Measurements from ENCODE around the gene DUOX2.
A peak's percentile ranks its signal among the peaks of the same experiment; 100 is the strongest.
"Not testable (repeated sequence)": the region's sequence is repeated elsewhere in the genome, so short reads cannot be mapped to it uniquely, and the experiment has no call there.

The DUOX2 gene

DNA sequence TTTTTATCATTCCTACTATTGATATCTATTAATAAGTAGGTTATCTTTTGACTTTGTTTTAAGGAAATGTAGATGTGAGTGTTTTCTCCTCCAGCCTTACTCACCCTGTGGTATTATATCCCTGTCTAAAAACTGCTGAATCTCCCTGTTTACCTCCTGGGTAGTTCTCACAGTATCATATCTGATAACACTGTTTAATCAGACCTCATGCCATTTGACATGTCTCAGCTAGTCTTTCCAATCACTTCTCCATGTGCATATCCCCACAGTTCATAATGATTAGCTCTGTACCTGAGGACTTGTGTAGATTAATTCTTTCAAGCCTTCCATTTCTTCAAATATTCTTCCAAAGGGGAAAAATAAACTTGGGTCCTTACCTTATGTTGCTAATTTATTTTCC is 30.7 kb downstream of the DUOX2 start:
- TF ChIP-seq, protein P1, sequence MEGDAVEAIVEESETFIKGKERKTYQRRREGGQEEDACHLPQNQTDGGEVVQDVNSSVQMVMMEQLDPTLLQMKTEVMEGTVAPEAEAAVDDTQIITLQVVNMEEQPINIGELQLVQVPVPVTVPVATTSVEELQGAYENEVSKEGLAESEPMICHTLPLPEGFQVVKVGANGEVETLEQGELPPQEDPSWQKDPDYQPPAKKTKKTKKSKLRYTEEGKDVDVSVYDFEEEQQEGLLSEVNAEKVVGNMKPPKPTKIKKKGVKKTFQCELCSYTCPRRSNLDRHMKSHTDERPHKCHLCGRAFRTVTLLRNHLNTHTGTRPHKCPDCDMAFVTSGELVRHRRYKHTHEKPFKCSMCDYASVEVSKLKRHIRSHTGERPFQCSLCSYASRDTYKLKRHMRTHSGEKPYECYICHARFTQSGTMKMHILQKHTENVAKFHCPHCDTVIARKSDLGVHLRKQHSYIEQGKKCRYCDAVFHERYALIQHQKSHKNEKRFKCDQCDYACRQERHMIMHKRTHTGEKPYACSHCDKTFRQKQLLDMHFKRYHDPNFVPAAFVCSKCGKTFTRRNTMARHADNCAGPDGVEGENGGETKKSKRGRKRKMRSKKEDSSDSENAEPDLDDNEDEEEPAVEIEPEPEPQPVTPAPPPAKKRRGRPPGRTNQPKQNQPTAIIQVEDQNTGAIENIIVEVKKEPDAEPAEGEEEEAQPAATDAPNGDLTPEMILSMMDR (conservative IDR thresholded peaks at IDR 0.05): no peak

DNA sequence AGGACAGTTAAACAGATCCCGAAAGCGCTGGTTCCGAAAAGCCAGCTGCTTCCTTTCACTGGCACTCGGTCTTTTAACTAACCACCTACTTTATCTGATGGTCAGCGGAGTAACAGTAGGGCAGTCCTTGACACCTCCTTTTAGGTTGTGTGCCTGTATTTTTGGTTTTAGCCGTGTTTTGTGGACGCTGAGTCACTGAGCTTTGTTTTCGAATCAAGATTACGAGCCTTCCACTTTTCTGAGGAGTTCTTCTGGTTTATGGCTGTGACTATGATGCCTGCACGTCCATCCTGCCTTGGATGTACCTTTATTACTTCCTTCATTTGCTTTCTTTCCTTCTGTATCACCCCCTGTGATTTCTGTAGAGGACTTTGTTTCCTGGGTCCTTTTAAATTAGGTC is 31.6 kb downstream of the DUOX2 start:
- peak overlapping the region; percentile 85 for H3K27ac ChIP-seq

More for the DNA sequence above, 30.7 kb downstream of the DUOX2 start:
- H3K27ac ChIP-seq: peak overlapping the region; percentile 85

DNA sequence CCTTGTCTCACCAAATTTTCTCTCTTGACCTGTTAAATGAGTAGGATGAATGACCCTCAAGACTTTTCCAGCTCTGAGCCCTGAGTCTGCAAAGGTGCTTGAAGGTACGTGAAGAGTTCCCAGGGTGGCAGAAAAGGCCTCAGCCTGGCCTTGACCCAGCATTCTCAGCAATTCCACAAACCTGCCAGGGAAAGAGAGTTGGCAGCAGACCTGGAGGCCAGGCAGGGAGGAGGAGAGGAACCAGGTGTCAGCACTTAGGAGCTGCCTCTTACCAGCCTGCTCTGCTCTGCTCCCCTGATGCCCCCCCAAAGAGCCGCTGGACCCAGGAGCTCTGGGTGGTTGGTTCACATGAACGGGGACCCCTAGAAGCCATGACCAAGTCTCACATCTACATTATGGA is 33.4 kb downstream of the DUOX2 start:
- not testable (repeated sequence) for H3K27ac ChIP-seq

DNA sequence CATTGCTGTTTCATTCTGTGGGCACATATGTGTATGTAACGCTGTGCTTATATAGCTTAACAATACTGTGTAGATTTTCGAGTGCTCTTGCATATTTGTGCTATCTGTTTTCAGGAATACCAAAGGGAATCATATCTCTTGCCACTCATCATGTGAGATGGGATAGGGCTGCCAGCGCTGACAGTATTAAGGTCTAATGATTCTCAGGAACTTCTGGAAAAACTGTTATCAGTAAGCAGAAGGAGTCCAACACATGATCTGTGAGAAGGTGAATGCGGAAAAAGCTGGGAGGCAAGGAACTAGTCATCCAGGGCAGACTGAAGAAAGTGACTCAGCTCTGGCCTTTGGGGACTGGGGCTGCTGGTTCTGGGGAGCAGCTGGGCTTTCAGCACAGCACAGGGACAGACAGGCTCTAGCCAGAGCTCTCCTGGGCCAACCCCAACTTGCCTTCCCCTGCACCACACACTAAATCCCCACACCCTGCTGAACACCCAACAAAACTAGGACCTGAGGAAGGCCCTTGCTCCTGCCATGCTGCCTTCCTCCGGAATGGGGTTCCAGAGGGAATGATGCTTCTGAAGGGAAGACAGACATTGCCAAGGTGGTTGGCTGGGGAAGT is 34.2 kb downstream of the DUOX2 start:
- not testable (repeated sequence) for H3K27ac ChIP-seq

DNA sequence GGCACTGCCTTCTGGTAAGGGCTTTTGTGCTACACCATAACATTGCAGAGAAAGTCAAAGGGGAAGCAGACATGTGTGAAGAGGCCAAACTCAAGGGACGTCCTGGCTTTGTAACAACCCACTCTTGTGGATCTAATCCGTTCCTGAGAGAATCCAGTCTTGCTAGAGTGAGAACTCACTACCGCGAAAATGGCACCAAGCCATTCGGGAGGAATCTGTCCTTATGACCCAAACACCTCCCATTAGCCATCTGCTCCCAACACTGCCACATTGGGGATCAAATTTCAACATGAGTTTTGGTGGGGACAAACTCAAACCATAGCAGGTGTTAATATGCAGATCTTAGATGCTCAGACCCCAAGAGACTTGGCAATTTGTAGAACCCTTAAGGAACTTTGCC is 34.8 kb downstream of the DUOX2 start:
- not testable (repeated sequence) for H3K27ac ChIP-seq

DNA sequence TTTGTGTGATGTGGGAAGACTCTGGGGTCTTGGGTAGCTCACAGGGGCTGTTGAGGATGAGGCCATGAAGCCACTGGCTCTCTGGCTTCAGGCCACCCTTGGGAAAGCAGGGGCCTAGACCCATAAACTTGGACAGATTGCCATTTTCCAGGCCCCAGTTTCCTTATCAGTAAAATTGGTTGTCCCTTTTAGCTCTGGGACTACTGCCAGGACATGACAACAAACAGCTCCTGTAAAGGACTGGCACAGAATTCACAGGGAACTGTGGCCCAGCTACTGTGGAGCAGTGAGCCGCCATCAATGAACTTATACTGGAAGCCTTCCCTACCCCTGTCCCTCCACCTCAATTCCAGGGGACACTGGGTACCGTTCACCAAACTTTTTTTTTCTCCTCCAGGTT is 36.6 kb downstream of the DUOX2 start:
- H3K27ac ChIP-seq: peak overlapping the region; percentile 47

DNA sequence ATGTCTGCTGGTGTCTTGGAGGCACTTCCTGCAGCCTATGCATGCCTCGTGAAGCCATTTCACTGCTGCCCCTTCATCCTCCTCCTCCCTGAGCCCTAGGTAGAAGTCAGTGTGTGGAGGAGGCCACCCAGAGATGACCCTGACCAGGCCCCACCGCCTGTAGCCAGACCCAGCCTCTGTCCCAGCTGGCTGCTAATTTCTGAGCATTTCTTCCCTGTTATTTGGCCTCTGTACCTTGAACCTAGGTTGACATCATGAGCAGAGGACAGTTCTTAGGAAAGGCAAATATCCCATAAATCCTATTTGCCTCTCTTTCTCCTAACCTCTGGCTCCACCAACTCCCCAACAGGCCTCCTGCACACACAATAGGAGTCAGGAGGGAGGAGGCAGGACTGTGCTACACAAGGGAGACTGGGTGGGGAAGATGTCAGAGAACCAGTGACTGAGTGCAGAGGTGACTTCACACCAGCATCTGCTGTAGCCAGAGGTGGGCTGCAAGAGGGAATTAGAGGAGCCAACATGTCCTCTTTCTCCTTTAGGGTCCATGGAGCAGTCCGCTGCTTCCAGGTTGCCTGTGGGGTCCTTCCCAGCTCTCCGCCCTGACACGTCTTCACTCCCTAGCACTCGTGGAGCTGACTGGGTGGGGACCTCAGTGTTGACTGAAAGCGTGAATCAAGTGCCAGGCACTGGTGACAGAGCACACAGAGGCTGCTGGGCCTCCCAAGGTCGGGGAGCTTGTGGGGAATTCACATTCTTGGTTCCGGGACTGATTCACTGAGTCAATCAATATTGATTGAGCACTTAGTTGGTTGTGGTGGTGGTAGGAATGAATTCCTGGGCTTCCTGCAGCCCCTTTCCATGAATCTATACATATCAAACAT is 38.3 kb downstream of the DUOX2 start:
- H3K27ac ChIP-seq: not testable (repeated sequence)

DNA sequence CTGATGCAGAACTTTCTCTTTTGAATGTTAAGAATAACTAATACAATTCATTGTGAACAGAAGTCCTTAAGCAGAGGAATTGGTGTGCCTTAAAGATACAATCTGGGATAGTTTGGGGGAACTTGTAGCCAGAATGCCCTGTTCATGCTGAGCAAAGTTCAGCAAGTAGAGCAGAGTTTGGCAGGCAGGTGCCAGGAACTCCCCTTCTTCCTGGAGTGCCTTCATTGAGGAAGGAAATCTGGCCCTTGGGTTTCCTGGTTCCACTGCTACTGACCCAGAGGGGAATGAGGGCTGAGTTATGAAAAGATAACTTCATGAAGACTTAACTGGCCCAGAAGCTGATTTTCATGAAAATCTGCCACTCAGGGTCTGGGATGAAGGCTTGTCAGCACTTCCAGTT is 40.4 kb downstream of the DUOX2 start:
- H3K27ac ChIP-seq: 0 out of 2 replicates have a peak overlapping the region, but pooled peaks have one; percentile 25

DNA sequence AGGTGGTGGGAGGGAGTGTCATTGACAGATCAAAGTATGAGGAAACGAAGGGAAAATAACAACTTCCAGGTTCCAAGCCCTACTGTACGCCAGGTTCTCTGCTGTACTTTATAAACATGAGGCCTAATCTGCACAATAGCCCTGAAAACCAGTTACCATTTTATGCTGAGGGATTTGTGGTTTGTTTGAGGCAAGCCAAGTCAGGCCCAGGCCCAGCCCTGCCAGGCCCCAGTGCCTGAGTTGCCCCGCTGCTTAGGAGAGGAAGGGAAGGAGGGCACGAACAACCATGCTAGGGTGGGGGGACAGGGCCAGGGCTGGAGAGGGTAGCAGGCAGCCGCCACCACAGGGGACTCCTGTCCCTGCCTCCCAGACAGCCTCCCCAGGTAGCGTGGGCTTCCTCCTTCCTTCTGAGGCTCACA is 44.0 kb downstream of the DUOX2 start:
- not testable (repeated sequence) for H3K27ac ChIP-seq

DNA sequence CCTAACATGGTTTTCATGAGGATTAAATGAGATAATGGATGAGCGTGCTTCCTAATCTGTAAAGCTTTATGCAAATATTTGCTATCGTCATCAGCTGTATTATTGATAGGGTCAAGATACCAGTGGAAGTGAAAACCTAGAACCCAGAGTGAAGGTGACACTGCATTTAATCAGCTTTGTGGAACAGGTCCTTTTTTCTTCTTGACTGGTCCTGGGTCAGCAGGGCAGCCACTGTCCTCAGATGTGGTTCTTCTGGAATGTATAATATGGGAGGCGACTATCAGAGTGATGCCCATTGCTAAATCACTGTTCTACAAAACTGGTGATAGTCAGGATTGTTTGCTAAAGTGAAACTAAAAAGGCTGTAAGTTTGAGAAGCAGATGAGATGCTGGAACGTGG is 49.6 kb downstream of the DUOX2 start:
- TF ChIP-seq, protein P1 (conservative IDR thresholded peaks at IDR 0.05): no peak
- H3K27ac ChIP-seq: no peak overlapping the region

DNA sequence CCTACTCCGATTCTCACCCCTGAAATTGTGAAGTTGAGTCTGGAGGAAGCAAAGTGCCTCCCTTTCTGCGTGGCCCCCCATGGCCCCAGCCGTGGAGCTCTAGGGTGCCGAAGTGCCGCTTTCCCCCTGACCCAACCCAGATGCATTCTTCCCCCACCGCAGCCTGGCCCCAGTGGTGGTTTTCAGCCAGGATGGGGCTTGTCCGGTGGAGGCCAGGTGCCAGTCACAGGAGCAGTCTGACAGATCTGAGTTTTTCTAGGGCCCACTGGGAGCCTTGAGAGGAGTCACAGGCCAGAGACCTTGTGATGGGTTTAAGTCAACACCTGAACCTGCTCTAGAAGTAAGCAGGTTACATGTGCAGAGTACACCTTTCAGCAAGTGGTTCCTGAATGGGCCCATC is 51.7 kb downstream of the DUOX2 start:
- not testable (repeated sequence) for H3K27ac ChIP-seq

DNA sequence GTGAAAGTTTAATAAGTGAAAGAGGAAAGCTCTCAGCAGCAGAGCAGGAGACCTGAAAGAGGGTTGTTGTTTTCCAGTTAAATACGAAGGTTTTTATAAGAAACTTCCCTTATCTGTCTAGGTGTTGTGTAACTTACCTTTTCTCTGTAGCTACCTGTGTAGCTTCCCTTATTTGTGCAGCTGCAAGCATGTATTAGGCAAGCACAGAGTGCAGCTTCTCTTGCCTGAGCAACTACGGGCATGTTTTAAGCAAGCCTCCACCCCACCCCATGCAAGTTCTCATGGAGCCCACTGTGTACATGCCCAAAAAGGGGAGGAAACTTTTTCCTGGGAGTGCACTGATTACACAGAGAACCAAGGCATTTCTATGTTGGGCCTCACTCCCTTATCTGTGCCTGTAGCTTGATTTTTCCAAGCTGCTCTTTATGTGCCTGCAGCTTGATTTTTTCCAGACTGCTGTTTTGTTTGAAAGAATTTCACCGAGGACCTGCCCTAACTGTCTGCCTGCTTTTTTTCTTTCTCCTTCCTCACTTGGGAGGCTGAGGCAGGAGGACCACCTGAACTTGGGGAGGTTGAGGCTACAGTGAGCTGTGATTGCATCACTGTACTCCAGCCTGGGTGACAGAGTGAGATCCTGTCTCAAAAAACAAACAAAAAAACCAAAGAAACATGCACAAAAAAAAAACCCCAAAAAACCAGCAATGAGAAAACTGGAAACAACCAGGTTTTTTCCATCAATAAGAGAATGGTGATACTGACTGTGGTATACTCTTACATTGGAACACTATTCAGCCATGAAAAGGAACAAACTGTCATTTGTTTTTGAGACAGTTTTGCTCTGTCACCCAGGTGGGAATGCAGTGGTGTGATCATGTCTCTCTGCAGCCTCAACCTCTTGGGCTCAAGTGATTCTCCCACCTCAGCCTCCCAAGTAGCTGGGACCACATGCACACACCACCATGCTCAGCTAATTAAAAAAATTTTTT is 55.0 kb downstream of the DUOX2 start:
- not testable (repeated sequence) for H3K27ac ChIP-seq

DNA sequence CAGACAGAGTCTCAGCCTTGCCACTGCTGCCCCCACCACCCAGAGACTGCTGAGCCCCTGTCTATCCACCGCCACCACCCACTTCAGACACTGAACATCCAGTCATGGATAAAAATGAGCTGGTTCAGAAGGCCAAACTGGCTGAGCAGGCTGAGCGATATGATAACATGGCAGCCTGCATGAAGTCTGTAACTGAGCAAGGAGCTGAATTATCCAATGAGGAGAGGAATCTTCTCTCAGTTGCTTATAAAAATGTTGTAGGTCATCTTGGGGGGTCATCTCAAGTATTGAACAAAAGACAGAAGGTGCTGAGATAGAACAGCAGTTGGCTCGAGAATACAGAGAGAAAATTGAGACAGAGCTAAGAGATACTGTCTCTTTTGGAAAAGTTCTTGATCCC is 61.3 kb downstream of the DUOX2 start:
- H3K27ac ChIP-seq: not testable (repeated sequence)
